HCT116 (cell line): ENCODE data around the gene FGGY. TPM values are rescaled to one million over a fixed set of nuclear protein-coding genes. Genes with fewer than 3 reads are reported as not detected.

ENCODE experiments used
- ATAC-seq: fragments of 200-7000 bp; cut with Tn5 transposase; 2 replicates; pipeline ENCODE4 v1.9.1; 2020; ENCODE audit warnings: mild to moderate bottlenecking, moderate library complexity
- BruUV-seq: library from RNA; stranded (reverse); fragments of 400-500 nt; replicated peaks from 2 replicates; lab custom pipeline; 2021; lab: Mats Ljungman, UMichigan
- CTCF ChIA-PET: fragments of 300-600 bp; sonication (Branson Sonifier 250); formaldehyde crosslinking; loops from one replicate; lab custom pipeline; 2021; ENCODE audit warnings: antibody characterized with exemption; lab: Charles Lee
- POLR2A ChIA-PET: fragments of 300-600, 350-600 bp; sonication (Branson Sonifier 250); formaldehyde crosslinking; loops from one replicate; lab custom pipeline; 2021; ENCODE audit warnings: antibody characterized with exemption; lab: Charles Lee
- RAD21 ChIA-PET, 2 experiments: fragments of 300-600 bp; sonication (Branson Sonifier 250); formaldehyde crosslinking; loops; one replicate each; lab custom pipeline; 2023; ENCODE audit warnings: low total read pairs in 2 of 2; ENCODE audit not compliant: uncharacterized antibody in 2 of 2, unreplicated experiment in 2 of 2, low non-redundant PET in 1 of 2; lab: Charles Lee
- DNase-seq: peaks from one replicate; pipeline ENCODE4 v3.0.0-alpha.2; 2010; ENCODE audit warnings: low read depth, low spot score
- H2AFZ ChIP-seq: fragments of 200-600 bp; shearing (Covaris generic), sonication (generic); 2 replicates; pipeline ENCODE4 v1.6.1; 2017; ENCODE audit warnings: low read depth, mixed run types, mixed read lengths, antibody characterized with exemption, low read length; ENCODE audit not compliant: poor library complexity, severe bottlenecking
- H3K27ac ChIP-seq: 2 replicates; pipeline ENCODE4 v1.5.1; 2012; ENCODE audit warnings: low read depth, low read length
- H3K27me3 ChIP-seq: fragments of 200-600 bp; sonication (generic); 2 replicates; pipeline ENCODE4 v1.6.1; 2016; ENCODE audit warnings: mixed run types, low read length, mixed read lengths; ENCODE audit not compliant: insufficient read depth
- H3K36me3 ChIP-seq, 2 experiments: fragments of 200-500 bp in 1 of 2; fragments of 200-600 bp in 1 of 2; sonication (Bioruptor generic) in 1 of 2; sonication (generic) in 1 of 2; 2 replicates each; pipeline versions ENCODE4 v1.5.1 to v1.6.1; 2014 to 2016; ENCODE audit warnings: low read length in 2 of 2, inconsistent platforms in 1 of 2, mixed read lengths in 1 of 2, mixed run types in 1 of 2; ENCODE audit not compliant: insufficient read depth in 2 of 2, control insufficient read depth in 1 of 2
- H3K4me1 ChIP-seq, 2 experiments: fragments of 200-600 bp in 1 of 2; sonication (generic) in 1 of 2; 2 replicates each; pipeline versions ENCODE4 v1.5.1 to v1.6.1; 2012 to 2017; ENCODE audit warnings: low read length in 2 of 2, inconsistent platforms in 1 of 2, mild to moderate bottlenecking in 1 of 2, mixed read lengths in 1 of 2, mixed run types in 1 of 2, moderate library complexity in 1 of 2; ENCODE audit not compliant: insufficient read depth in 2 of 2, control insufficient read depth in 1 of 2
- H3K4me2 ChIP-seq: fragments of 200-600 bp; sonication (generic); 2 replicates; pipeline ENCODE4 v1.6.1; 2017; ENCODE audit warnings: mixed run types, low read length, mixed read lengths
- H3K4me3 ChIP-seq, 2 experiments: fragments of 200-600 bp in 1 of 2; sonication (generic) in 1 of 2; replicated peaks in 1 of 2; 2 replicates each; pipeline ENCODE4 v1.5.1; 2011 to 2016; ENCODE audit warnings: low read length in 2 of 2, control low read depth in 1 of 2, low read depth in 1 of 2, mild to moderate bottlenecking in 1 of 2, mixed read lengths in 1 of 2, mixed run types in 1 of 2
- H3K79me2 ChIP-seq: fragments of 200-600 bp; sonication (generic); 2 replicates; pipeline ENCODE4 v1.6.1; 2017; ENCODE audit warnings: mild to moderate bottlenecking, mixed run types, low read length, moderate library complexity, mixed read lengths; ENCODE audit not compliant: insufficient read depth
- H3K9ac ChIP-seq: fragments of 200-600 bp; sonication (generic); 2 replicates; pipeline ENCODE4 v1.6.1; 2016; ENCODE audit warnings: low read length, mixed read lengths
- H3K9me2 ChIP-seq: fragments of 200-600 bp; sonication (generic), shearing (Covaris generic); 2 replicates; pipeline ENCODE4 v1.6.1; 2017; ENCODE audit warnings: mixed run types, mild to moderate bottlenecking, moderate library complexity; ENCODE audit not compliant: insufficient read depth
- H3K9me3 ChIP-seq, 2 experiments: fragments of 200-500 bp in 1 of 2; fragments of 200-600 bp in 1 of 2; sonication (Bioruptor generic) in 1 of 2; sonication (generic) in 1 of 2; 2 replicates each; pipeline ENCODE4 v1.6.1; 2014 to 2017; ENCODE audit warnings: low read length in 2 of 2, mixed read lengths in 2 of 2, inconsistent platforms in 1 of 2, low read depth in 1 of 2, mild to moderate bottlenecking in 1 of 2, mixed run types in 1 of 2, moderate library complexity in 1 of 2; ENCODE audit not compliant: control insufficient read depth in 1 of 2, insufficient read depth in 1 of 2
- H4K20me1 ChIP-seq: fragments of 200-600 bp; sonication (generic), shearing (Covaris generic); 2 replicates; pipeline ENCODE4 v1.6.1; 2017; ENCODE audit warnings: mixed run types, mild to moderate bottlenecking, moderate library complexity; ENCODE audit not compliant: insufficient read depth
- CTCF ChIP-seq, 3 experiments: fragments of 200-600 bp in 1 of 3; sonication (generic) in 1 of 3; IDR thresholded peaks in 2 of 3; conservative IDR thresholded peaks in 1 of 3; 2 replicates each; pipeline ENCODE4 v1.5.1; 2012 to 2017; ENCODE audit warnings: low read depth in 2 of 3, low read length in 2 of 3, antibody characterized with exemption in 1 of 3, borderline replicate concordance in 1 of 3, control low read depth in 1 of 3, mild to moderate bottlenecking in 1 of 3, mixed read lengths in 1 of 3, mixed run types in 1 of 3, moderate library complexity in 1 of 3; ENCODE audit not compliant: insufficient read depth in 1 of 3
- ELF1 ChIP-seq: IDR thresholded peaks from 2 replicates; pipeline ENCODE4 v1.6.1; 2012; ENCODE audit warnings: low read depth, borderline replicate concordance
- FOSL1 ChIP-seq: IDR thresholded peaks from 2 replicates; pipeline ENCODE4 v1.6.1; 2012; ENCODE audit warnings: low read depth
- JUND ChIP-seq: IDR thresholded peaks from 2 replicates; pipeline ENCODE4 v1.6.1; 2012
- POLR2A ChIP-seq: IDR thresholded peaks from 2 replicates; pipeline ENCODE4 v1.7.0; 2011; ENCODE audit warnings: borderline replicate concordance; ENCODE audit not compliant: insufficient read depth, insufficient read length; ENCODE audit errors: extremely low read depth
- SIN3A ChIP-seq: IDR thresholded peaks from 2 replicates; pipeline ENCODE4 v1.6.1; 2012; ENCODE audit warnings: low read depth
- SP1 ChIP-seq: IDR thresholded peaks from 2 replicates; pipeline ENCODE4 v1.6.1; 2012; ENCODE audit warnings: low read depth
- YY1 ChIP-seq: IDR thresholded peaks from 2 replicates; pipeline ENCODE4 v1.6.1; 2011; ENCODE audit warnings: low read length, low read depth, moderate library complexity, mild to moderate bottlenecking; ENCODE audit not compliant: insufficient replicate concordance; ENCODE audit errors: extremely low read depth
- ZBTB33 ChIP-seq: IDR thresholded peaks from 2 replicates; pipeline ENCODE4 v1.6.1; 2011; ENCODE audit warnings: mild to moderate bottlenecking, low read length, moderate library complexity; ENCODE audit not compliant: insufficient replicate concordance; ENCODE audit errors: extremely low read depth
- intact Hi-C: fragments of 100-400 bp; cut with micrococcal nuclease; formaldehyde crosslinking; loops from 2 replicates; pipeline ENCODE4 v1.10.0; 2022
- total RNA-seq: library from RNA; stranded (reverse); gene quantifications from one replicate; pipeline ENCODE4 v1.2.1, GENCODE V29; 2021; ENCODE audit not compliant: unreplicated experiment

Gene FGGY
- total RNA-seq, 1 experiment from 2014 or later = 10.6 TPM

GRCh38 chr1:59477286-59477685 is 180.4 kb downstream of the FGGY start (continued):
- no peak for TF ChIP-seq CTCF (IDR thresholded peaks at IDR 0.05 in 2 of 3, conservative IDR thresholded peaks at IDR 0.05 in 1 of 3; ENCODE audit: borderline replicate concordance in 1 of 3, insufficient read depth in 1 of 3, low read depth in 2 of 3, low read length in 2 of 3)
- no peak for TF ChIP-seq ZBTB33
- TF ChIP-seq YY1 = no peak
- peak; percentile 63 for TF ChIP-seq SP1

- H3K36me3 ChIP-seq = no peaks in the 10 kb centered on the region
- no peak overlapping the region for H3K4me3 ChIP-seq
- H3K27me3 ChIP-seq = no peaks in the 10 kb centered on the region
- no peak overlapping the region for H2AFZ ChIP-seq
- no peaks in the 10 kb centered on the region for H4K20me1 ChIP-seq
- no peak overlapping the region for H3K9ac ChIP-seq
- H3K79me2 ChIP-seq = no peaks in the 10 kb centered on the region
- BruUV-seq = no TSS peak
- intact Hi-C loops = no loop called here
- no peak for TF ChIP-seq YY1
- TF ChIP-seq ELF1 = no peak
- no peak for TF ChIP-seq POLR2A
- no peak for TF ChIP-seq JUND
- no peak for TF ChIP-seq SIN3A
- no peak for TF ChIP-seq FOSL1
- no peaks in the 10 kb centered on the region for H3K9me3 ChIP-seq
- POLR2A ChIA-PET = no interaction called here
- peak overlapping the region; percentile 49 for H3K4me2 ChIP-seq
- H3K9me2 ChIP-seq = no peaks in the 10 kb centered on the region
- H3K27ac ChIP-seq = no peak overlapping the region
- DNase-seq (no peak), ATAC-seq (no peak)
- peaks cover 13 to 17% of the 10 kb centered on the region in 2 experiments for H3K4me1 ChIP-seq
- CTCF ChIA-PET = no interaction called here
- RAD21 ChIA-PET = no interaction called here
These were observed 181.0 kb downstream of the FGGY start for GRCh38 chr1:59477867-59478266.
